Renal cortical epithelial cell (primary cell): ENCODE measurements around the gene CPXM1. TPM values are rescaled to one million over a fixed set of nuclear protein-coding genes. Genes with fewer than 3 reads are reported as not detected.

ENCODE experiments used
- DNase-seq: peaks from one replicate; pipeline ENCODE4 v3.0.0-alpha.2; 2011; ENCODE audit warnings: low read depth
- total RNA-seq: library from RNA; depleted of rRNA; stranded (reverse); fragments of >200 nt; gene quantifications from 2 replicates; pipeline ENCODE4 v1.2.3, GENCODE V29; 2014

The CPXM1 gene
- total RNA-seq, 1 donor from 2014 or later, result 0.20 TPM

DNA sequence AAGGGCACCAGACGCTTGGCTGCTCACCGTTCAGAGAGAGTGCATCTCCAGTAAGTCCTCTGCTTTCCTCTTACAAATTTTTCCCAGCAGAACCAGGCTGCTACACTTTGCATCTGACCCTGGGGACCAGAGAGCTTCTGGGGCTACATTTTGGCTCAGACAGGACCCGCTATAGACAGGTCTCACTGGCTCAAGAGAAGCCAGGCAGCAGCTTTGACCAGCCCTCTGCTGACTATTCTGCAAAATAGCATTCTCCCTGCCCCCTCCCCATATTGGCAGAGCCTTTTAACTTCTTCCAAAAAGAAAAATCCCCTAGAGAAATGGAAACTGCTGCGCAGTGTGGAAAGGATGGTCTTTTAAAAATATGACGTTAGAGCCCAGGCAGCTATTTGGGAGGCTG, 37.2 kb downstream of the CPXM1 start:
- DNase-seq, result no peak

DNA sequence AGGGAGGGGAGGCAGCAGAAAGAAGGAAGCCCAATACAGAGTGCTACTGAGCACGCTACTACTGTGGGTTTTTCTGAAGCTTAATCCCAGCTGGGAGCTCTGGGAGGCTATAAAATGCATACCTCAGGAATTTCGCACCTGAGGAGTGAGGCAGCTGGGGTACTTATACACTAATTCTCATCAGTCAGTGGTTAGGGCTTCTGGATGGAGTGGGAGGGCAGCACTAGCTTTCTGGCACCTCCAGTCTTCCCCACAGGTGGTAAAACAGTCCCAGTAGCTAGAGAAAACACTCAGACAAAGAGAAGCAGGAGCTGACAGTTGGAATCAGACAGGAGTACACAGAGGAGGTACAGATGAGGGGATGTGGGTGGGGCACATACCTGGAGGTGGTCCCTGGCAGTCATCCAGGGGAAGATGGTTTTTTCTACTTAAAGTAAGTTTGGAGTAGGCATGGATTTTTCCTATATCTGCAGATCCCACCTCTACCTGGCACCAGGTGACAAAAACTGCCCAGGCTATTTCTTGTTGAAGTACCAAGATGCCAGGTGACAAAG, 37.8 kb downstream of the CPXM1 start:
- DNase-seq, result no peak

DNA sequence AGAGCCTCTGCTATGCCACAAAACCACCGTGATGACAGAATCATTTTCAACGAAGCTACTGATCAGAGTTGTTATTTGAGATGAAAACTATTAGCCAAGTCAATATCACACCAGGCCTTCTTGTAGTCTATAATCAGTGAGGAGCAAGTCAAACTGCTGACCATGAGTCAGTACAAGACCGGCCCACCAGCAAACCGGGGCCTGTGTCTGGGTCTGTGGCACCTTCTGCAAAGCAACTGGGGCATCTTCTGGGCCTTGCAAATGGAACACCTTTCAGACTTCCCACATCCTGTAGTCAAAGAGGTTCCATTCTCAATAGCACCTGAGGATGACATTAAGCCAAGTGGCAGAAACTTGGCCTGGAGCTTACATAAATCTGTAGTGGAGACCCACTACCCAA, 38.5 kb downstream of the CPXM1 start:
- no peak for DNase-seq

DNA sequence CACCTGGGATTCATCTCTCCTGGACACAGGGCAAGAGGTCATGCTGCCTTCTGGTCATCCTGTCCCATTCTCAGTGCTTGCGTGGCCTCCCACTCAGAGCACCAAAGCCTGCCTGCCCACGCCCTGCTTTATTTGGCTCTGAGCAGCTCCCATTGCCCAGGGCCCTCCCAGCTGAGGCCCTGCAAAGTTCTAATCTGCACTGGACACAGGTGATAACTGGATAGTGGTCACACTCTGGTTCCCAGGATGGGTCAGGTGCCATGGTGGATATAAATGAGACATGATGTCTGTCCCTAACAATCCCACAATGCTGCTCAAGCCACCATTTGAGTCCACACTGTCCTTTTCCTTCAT, 39.5 kb downstream of the CPXM1 start:
- DNase-seq, result no peak

DNA sequence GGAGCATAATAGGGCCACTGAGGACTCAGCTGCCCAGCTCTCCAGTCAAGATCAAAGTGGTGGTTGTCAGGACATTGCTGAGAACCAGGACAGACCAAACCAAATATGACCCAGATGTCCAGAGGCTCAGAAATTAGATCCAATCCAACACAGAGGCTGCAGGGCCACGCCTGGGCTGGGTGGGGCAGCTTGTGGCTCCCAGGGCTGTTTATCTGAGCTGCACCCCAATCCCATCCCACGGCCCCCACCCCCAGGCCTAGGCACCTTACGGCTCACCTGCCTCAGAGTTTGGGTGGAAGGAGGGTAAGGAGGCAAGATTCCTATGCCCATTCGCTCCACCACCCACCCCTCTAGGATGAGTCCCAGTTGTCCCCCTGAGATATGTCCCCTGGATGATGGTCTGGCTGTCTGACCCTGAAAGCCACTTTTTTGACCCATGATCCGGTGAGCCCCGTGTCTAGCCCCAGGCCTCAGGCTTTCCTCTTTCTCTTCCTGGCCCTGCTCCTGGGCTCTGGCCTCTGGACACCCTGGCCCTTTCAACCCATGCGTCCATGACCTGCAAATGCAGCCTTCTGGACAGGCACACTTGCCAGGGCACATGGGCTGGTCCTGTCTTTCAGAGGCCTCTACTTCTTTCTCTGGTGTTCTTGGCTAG, 40.0 kb downstream of the CPXM1 start:
- DNase-seq, result no peak

DNA sequence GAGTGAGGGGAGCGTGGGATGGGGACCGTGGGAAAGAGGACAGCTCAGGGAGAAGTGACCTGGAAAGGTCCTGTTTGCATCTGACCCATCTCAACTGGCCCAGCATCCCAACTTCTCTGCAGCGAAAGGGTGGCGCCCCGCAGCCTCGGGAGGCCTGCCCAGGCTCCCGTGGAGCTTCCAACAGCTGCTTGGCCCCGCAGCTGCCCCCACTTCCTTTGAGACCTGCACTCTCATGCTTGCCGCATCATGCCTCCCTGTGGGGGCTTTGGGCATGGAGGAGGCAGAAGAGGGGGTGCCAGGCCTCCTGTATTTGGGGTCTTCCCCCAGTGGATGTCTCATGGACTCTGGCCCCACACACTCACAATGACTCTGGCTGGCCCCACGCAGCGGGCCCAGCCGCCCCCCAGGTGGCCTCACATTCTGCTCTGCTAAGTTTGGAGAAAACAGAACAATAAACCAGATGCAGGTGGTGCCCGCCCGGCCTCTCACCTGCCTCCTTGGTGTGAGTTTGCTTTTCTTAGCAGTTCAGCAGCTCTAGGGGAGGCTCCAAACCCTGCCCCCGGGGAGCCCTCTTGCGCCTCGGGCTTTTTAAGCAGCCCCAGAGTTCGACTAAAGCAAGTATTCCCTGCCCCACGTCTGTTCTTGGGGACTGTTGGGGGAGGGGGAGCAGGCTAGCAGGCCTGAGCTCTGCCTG, 40.7 kb downstream of the CPXM1 start:
- DNase-seq, result no peak

DNA sequence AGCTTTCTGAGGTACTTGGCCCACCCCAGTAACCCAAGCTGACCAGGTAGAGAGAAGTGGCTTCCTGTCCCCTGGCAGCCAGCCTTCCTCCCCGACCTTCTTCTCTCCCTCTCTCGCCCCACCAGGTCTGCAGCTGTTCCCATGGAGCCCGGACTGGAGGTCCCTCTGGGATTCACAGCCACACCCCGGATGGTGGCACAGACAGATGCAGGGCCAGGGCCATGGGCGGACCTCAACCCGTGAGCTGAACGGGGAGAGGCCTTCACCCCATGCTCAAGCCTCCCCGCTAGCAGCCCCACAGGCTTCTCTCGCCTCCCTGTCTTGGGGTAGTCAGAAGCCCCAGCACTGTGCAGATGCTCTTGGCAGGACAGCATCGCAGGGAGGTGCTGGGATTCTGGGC, 41.3 kb downstream of the CPXM1 start:
- no peak for DNase-seq

DNA sequence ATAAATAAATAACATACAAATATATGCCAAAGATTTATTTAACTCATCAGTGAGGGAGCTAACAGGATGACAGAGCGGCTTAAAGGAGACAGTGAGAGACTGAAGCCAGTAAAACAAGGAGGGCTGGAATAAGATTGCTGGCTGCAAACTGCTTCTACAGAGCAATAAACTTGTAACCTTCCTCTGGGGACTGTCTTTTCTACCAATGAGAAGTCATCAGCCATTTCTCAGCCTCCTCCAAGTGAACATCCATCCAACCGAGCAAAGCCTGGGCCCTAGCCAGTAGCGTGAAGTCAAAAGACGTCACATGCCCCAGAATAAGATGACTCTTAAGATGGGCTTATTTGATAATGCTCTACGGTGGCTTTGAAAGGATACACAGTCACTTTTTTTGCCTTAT, 42.5 kb downstream of the CPXM1 start:
- DNase-seq, result no peak

DNA sequence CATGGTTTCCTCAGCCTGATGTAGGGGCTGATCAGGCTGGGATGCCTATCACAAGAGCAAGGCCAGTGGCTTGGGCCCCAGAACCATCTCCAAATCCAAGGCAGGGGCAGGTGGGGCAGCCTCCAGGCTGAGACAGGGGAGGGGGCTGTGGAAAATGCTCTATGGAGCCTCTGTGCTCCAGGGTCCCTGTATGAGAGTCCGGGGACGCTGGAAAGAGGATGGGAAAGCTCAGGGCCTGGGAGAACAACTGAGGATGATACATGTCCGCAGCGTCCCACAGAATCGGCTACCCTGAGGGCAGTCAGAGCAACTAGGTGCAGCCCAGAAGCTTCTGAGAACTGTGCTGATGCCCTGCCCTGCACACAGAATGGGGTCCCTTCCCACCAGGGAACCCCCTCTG, 43.4 kb downstream of the CPXM1 start:
- no peak for DNase-seq

DNA sequence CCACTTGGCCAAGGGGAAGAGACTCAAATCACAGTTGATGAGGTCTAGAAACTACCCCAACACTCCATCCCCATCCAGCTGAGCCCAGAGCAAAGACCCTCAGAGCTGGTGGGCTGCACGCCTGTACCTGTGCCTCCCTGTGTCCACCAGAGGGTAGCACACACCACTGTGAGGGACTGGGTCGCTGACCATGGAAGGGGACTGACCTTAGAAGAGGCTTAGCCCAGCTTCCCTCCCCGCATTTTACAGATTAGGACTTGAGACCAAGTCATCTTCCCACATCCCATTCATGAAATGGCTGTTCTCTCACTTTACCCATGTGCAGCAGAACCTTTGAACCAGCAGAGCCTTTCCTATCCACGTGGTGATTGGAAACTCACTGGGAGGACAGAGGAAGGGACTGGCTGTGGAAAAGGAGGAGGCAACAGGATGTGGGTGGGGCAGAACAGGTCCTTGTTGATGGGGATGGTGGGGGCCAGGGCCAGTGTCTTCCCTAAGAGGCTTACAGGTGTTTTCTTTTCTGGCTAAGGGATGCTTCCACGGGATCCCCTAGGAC, 44.3 kb downstream of the CPXM1 start:
- DNase-seq, result peak; percentile 31

DNA sequence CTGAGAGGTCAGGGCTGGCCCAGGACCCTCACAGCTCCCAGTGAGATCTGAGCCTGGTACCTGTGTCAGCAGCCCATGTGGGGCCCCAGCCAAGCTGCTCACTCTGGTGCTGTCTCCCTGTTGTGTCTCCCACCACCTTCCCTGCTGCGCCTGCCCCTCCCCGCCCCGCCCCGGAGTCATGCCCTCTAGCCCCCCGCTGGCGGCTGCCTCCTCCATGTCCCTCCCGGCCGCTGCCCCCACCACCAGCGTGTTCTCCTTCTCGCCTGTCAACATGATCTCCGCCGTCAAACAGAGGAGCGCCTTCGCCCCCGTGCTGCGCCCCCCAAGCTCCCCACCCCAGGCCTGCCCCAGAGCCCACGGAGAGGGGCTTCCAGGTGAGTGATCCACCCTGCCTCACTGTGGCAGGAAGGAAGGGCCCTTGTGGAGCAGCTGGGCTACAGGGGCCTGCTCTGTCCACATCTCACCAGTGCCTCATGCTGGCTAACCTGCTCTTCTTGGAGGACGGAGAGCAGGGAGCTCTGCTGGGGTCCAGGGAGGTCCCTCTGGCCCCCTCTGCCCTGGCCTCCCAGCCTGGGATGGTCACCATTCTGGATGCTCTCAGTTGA, 44.9 kb downstream of the CPXM1 start:
- DNase-seq, result no peak

DNA sequence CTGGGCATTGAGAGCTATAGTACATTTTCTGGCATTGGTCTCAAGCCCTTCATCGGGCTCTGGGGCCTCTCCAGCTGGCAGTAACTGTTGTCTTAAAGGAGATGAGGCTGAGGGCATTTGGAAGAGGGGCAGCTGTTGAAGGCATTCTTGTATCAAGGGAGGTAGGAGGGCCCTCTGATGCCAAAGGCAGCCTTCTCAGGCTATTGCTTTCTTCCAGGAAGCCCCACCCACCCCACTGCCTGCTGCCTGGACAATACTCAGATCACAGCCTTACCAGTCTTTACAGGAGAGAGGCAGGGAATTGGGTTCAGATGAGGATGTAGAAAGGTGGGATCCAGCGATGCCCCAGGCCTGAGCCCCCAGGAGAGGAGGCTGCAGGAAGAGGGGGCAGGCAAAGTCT, 46.0 kb downstream of the CPXM1 start:
- no peak for DNase-seq

DNA sequence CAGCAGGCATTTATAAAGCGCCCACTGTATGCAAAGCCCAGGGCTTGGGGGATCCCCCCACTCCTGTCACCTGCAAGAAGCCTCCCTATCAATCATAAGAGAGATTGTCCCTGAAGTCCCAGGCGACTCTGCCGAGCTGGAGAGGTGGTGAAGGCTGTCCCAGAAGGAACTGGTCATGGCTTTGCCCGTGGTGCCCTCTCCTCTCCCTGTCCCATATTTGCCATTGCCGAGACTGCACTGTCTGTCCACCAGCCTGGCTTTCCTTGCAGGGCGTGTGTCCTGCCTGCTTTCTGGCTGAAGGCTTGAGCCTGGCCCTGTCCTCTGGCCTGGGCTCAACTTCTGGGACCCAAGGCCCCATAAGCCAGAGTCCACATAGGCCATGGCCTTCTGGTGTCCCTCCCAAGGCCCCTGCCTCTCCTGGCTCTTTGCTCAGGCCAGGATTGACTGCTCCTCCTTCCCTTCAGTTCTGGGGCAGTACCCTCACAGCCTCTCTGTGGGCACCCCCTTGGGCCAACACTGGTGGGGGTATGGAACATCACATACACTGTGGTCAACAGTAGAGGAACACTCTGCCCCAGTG, 46.9 kb downstream of the CPXM1 start:
- no peak for DNase-seq

DNA sequence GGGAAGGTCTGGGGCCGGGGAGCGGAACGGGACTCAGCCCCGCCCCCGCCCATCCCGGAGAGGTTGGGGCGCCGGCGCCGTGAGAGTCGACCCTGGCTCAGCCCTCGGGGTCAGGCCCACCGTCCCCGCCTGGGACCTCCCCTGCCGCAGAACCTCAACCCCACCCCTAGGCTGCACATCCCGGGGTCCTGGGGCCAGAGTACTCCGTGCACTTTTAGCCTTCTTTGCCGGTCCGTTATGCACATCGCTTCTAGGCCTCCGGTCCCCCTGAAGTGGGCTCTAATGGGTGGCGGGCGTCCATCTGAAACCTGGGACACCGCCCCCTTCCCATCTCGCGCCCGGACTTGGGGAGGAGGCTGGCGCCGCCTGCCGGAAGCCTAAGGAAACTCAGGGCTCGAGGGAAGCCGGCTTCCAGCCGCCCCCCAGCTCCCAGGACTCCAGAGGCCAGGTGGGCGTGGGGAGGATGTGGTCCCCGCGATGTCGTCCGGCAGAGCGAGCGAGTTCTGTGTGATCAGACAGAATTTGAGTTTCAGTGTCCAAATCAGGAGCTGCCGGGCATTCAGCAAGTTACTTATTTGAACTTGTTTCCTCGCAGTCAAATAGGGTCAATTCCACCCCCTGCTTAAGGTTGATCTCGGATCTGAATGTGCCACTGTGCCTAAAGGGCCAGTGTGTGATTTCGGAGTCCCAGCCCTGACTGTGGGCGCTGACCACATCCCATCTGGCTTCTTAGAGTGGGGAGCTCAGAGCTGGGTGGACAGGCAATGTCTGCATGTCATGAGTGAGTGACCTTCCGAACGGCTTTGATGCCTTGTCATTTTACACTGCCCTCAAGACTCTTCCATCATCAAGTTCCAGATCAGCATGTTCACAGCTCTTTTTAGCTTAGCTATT, 47.6 kb downstream of the CPXM1 start:
- DNase-seq, result no peak

DNA sequence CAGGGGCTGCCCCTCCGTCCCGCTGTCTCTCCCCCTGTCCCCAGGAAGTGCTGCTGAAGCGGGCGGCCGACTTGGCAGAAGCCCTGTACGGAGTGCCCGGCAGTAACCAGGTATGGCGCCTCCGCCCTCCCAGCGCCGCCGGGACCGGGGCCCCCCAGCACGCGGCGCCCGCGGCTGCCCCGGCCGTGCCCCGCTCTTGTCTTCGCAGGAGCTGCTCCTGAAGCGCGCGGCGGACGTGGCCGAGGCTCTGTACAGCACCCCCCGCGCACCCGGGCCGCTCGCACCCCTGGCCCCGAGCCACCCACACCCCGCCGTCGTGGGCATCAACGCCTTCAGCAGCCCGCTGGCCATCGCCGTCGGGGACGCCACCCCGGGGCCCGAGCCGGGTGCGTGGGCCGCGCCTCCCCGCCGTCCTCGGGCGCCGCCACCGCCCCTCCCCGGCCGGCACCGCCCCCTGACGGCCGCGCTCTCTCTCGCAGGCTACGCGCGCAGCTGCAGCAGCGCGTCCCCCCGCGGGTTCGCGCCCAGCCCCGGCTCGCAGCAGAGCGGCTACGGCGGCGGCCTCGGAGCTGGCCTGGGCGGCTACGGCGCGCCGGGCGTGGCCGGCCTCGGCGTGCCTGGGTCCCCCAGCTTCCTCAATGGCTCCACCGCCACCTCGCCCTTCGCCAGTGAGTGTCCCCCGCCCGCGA, 48.4 kb downstream of the CPXM1 start:
- no peak for DNase-seq

DNA sequence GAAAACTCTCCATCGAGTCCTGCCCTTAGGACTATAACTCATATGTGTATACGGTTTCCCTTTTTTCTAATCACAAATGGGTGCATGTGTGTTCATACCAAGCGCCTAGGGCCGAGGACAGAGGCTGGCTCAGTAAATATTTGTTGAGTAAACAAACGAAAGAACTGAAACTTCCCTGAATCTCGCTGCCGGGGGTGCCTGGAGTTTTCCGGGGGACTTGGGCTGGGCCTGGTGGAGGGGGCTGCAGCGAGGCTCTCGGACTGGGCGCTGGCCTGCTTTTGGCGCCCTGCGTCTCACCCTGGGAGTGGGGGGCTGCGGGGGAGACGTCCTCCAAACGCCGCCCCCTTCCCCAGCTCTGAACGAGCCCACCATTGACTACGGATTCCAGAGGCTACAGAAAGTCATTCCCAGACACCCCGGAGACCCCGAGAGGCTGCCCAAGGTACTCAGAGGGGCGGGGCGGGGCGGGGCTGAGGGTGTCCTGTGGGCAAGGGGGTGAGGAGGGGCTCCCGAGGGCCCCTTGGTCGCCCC, 49.0 kb downstream of the CPXM1 start:
- DNase-seq, result no peak

DNA sequence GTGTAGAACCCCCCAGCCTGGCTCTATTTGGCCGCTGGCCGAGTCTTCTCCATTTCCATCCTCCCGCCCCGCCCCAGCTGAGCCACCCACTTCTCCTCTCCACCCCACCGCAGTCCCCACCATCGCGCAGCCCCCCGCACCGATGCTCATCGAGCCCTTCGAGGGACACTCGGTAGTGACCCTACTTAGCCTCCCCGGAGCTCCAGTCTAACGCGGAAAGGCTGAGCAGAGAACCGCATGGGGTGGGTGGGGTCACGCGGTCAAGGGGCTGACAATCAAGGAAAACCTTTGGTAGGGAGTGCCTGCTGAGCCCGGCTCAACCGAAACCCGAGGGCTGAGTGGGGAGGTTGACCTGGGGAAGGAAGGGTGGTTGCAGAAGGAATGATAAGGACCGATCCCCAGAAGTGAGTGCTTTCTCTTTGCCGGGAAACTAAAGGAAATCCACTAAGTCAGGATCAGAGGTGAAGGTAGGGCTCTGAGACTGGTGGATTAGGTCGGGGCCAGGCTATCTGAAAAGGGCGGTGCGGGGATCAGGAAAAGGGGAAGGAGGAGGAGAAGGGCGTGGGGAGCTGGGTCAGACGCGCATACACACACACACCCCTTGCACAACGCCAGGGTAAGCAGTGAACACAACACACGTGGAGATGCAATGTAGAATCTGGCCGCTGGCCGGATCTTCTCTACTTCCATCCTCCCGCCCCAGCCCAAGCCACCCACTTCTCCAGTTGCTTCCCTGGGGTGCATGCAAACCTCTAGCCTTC, 49.8 kb downstream of the CPXM1 start:
- no peak for DNase-seq

DNA sequence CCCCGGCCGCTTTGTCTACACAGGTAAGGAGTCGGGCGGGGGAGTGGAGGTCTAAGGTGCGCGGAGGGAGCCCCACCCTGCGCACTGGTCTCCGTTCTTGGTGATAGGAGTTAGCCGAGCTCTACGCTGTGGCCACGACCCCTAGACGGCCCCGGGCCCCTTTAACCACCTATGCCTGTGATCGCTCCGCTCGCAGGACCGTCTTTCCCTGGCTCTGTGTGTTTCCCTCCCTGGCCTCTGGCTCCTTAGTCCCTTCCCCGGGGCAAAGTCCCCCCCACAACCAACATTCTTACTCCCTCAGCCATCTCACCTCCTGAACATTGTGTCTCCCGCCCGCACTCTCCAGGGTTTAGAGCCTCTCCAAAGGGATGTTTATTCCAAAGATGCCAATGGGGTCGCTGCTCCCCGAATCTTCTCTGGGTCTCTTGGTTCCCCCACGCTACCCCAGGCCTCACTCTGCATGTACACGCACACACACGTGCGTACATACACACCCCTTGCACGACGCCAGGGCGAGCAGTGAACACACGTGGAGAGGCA, 50.4 kb downstream of the CPXM1 start:
- no peak for DNase-seq

DNA sequence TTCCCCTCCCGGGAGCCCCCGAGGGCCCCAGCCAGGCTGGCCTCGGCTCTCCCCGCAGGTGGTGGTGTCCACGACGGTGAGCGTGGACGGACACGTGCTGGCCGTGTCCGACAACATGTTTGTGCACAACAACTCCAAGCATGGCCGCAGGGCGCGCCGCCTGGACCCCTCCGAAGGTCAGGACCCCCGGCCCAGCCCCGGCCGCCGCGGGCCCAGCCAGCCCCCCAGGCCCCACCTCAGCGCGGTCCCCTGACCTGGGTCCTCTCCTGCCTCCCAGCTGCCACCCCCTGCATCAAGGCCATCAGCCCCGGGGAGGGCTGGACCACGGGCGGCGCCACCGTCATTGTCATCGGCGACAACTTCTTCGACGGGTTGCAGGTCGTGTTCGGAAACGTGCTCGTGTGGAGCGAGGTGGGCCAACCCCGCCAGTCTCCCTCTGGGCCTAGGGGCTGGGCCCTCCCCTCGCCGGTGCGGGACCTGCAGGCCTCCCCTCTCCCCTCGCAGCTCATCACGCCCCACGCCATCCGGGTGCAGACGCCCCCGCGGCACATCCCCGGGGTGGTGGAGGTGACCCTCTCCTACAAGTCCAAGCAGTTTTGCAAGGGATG, 51.0 kb downstream of the CPXM1 start:
- no peak for DNase-seq
